ENCODE data around the gene ISG20L2. TPM values are rescaled to one million over a fixed set of nuclear protein-coding genes. Genes with fewer than 3 reads are reported as not detected.
A peak's percentile ranks its signal among the peaks of the same experiment; 100 is the strongest.

The ISG20L2 gene
- total and polyA plus RNA-seq, 2 donors (not counting 3 experiments of a cell fraction or from before 2014, with no cell fraction given) = 33.2 to 35.3 TPM

- Histone ChIP-seq H3K9me1 (replicated peaks; ENCODE audit: control insufficient read depth, extremely low read depth, insufficient read depth, low read length) (no peaks in the 10 kb centered on the region), H3K4me1 (ENCODE audit: control insufficient read depth, extremely low read depth, insufficient read depth, low read length) (peaks cover 49% of the 10 kb centered on the region), H2AFZ (ENCODE audit: low read depth, low read length) (no peak overlapping the region), H3K27me3 (ENCODE audit: control insufficient read depth in 2 of 2, insufficient read depth in 2 of 2, low read length in 2 of 2) (no peaks in the 10 kb centered on the region), H3K4me3 (replicated peaks in 1 of 3; ENCODE audit: insufficient read depth in 1 of 3, low read depth in 1 of 3, low read length in 3 of 3) (peak overlapping the region in 2 of 3 experiments; percentile 39 to 92), H3K9me3 (replicated peaks; ENCODE audit: control insufficient read depth, insufficient read depth, low read length) (no peaks in the 10 kb centered on the region), H3K79me2 (ENCODE audit: control insufficient read depth, insufficient read depth, low read length) (peaks cover 78% of the 10 kb centered on the region), H3K4me2 (ENCODE audit: insufficient read depth, low read length) (peak overlapping the region; percentile 76), H3K36me3 (ENCODE audit: control insufficient read depth in 2 of 2, extremely low read depth in 1 of 2, insufficient read depth in 2 of 2, low read length in 2 of 2) (peaks cover 11 to 12% of the 10 kb centered on the region in 2 experiments), H4K20me1 (replicated peaks; ENCODE audit: control insufficient read depth, extremely low read depth, insufficient read depth, low read length) (no peaks in the 10 kb centered on the region), H3K27ac (ENCODE audit: insufficient read depth, low read depth, low read length) (peak overlapping the region; percentile 85), H3K9ac (replicated peaks; ENCODE audit: extremely low read depth, insufficient read depth, low read length) (peak overlapping the region; percentile 69)
- CTCF ChIA-PET = interaction anchor here (0.8 to 1.5 kb wide), 3 partner anchors 22 to 170 kb away, joined by 3 to 9 read pairs (median 7); no protein-coding TSS in a partner anchor
- peak; percentile 27 for TF ChIP-seq FOS (IDR thresholded peaks at IDR 0.05; ENCODE audit: borderline replicate concordance, insufficient read depth, low read length)
- no peak for TF ChIP-seq POLR2AphosphoS5 (IDR thresholded peaks at IDR 0.05; ENCODE audit: insufficient read depth, low read depth, low read length)
- intact Hi-C loops (cut with micrococcal nuclease) = loop anchor here (5.0 kb wide), 1 partner anchor 246 kb away; the partner anchor contains the start of gene MEF2D
- FAIRE-seq (peak; percentile 80), DNase-seq (ENCODE audit: low read depth, low spot score) (peak; percentile 17)
- POLR2A ChIA-PET = interaction anchor here (0.7 kb wide), 1 partner anchor 20 kb away, joined by 3 read pairs; the partner anchor contains the start of genes ISG20L2 and METTL25B
- BruUV-seq (replicated peaks) = TSS peak; percentile 17
- dilution Hi-C loops (cut with MboI; ENCODE audit: extremely low pct_ligation_motif_present, low sequenced_read_pairs) = no loop called here
Measured at GRCh38 chr1:156747742-156748669, 19.4 kb upstream of the ISG20L2 start.

GRCh38 chr1:156746728-156747631 is 18.4 kb upstream of the ISG20L2 start:
- TF ChIP-seq EZH2 (IDR thresholded peaks at IDR 0.05; ENCODE audit: borderline replicate concordance, low read depth, low read length, severe bottlenecking) = no peak
- TF ChIP-seq MAX (IDR thresholded peaks at IDR 0.05; ENCODE audit: insufficient read depth, insufficient read length) = peak; percentile 31
- peak in 1 of 2 donors; percentile 22 for TF ChIP-seq CTCF (IDR thresholded peaks at IDR 0.05; ENCODE audit: extremely low read depth in 1 of 2, insufficient read depth in 1 of 2, low read depth in 1 of 2, low read length in 2 of 2)
- peak; percentile 61 for TF ChIP-seq POLR2AphosphoS5 (IDR thresholded peaks at IDR 0.05; ENCODE audit: insufficient read depth, low read depth, low read length)
- TF ChIP-seq POLR2A (IDR thresholded peaks at IDR 0.05; ENCODE audit: low read depth, low read length) = peak; percentile 66
- TF ChIP-seq JUN (IDR thresholded peaks at IDR 0.05; ENCODE audit: borderline replicate concordance, insufficient read depth, insufficient read length, low read depth) = no peak
- TF ChIP-seq GATA2 (IDR thresholded peaks at IDR 0.05; ENCODE audit: insufficient read depth, insufficient read length, low read depth, low read length) = no peak
- peak; percentile 25 for TF ChIP-seq FOS (IDR thresholded peaks at IDR 0.05; ENCODE audit: borderline replicate concordance, insufficient read depth, low read length)
- peak; percentile 32 for TF ChIP-seq MYC (IDR thresholded peaks at IDR 0.05; ENCODE audit: low read depth, low read length)
- Histone ChIP-seq H4K20me1 (replicated peaks; ENCODE audit: control insufficient read depth, extremely low read depth, insufficient read depth, low read length) (no peaks in the 10 kb centered on the region), H3K36me3 (ENCODE audit: control insufficient read depth in 2 of 2, extremely low read depth in 1 of 2, insufficient read depth in 2 of 2, low read length in 2 of 2) (peaks cover 11 to 14% of the 10 kb centered on the region in 2 experiments), H3K27me3 (ENCODE audit: control insufficient read depth in 2 of 2, insufficient read depth in 2 of 2, low read length in 2 of 2) (no peaks in the 10 kb centered on the region), H3K9me3 (replicated peaks; ENCODE audit: control insufficient read depth, insufficient read depth, low read length) (no peaks in the 10 kb centered on the region), H3K27ac (ENCODE audit: insufficient read depth, low read depth, low read length) (peak overlapping the region; percentile 99), H3K9me1 (replicated peaks; ENCODE audit: control insufficient read depth, extremely low read depth, insufficient read depth, low read length) (no peaks in the 10 kb centered on the region), H2AFZ (ENCODE audit: low read depth, low read length) (no peak overlapping the region), H3K79me2 (ENCODE audit: control insufficient read depth, insufficient read depth, low read length) (peaks cover 71% of the 10 kb centered on the region), H3K4me1 (ENCODE audit: control insufficient read depth, extremely low read depth, insufficient read depth, low read length) (peaks cover 41% of the 10 kb centered on the region), H3K4me2 (ENCODE audit: insufficient read depth, low read length) (peak overlapping the region; percentile 83), H3K9ac (replicated peaks; ENCODE audit: extremely low read depth, insufficient read depth, low read length) (peak overlapping the region; percentile 98), H3K4me3 (replicated peaks in 1 of 3; ENCODE audit: insufficient read depth in 1 of 3, low read depth in 1 of 3, low read length in 3 of 3) (peak overlapping the region in 2 of 3 experiments; percentile 44 to 92)
- ChIA-PET POLR2A (no interaction called here), CTCF (interaction anchor here (1.2 to 1.5 kb wide), 2 partner anchors 21 to 57 kb away, joined by 7 to 9 read pairs; no protein-coding TSS in a partner anchor)
- intact Hi-C loops (cut with micrococcal nuclease) = loop anchor here (1.0 to 5.0 kb wide), 2 partner anchors 19 to 245 kb away; partner anchors contain the start of genes ISG20L2, MEF2D and METTL25B
- dilution Hi-C loops (cut with MboI; ENCODE audit: extremely low pct_ligation_motif_present, low sequenced_read_pairs) = no loop called here
- DNase-seq (ENCODE audit: low read depth, low spot score) (peak; percentile 77), FAIRE-seq (peak; percentile 78)
- no TSS peak for BruUV-seq (replicated peaks)

Measured in endothelial cell of umbilical vein (primary cell).